Measurements from ENCODE around the gene YPEL4. TPM values are rescaled to one million over a fixed set of nuclear protein-coding genes. Genes with fewer than 3 reads are reported as not detected.

The YPEL4 gene
- total RNA-seq, 4 donors from 2014 or later, result 1.1 to 1.7 TPM; not detected in 2

DNA sequence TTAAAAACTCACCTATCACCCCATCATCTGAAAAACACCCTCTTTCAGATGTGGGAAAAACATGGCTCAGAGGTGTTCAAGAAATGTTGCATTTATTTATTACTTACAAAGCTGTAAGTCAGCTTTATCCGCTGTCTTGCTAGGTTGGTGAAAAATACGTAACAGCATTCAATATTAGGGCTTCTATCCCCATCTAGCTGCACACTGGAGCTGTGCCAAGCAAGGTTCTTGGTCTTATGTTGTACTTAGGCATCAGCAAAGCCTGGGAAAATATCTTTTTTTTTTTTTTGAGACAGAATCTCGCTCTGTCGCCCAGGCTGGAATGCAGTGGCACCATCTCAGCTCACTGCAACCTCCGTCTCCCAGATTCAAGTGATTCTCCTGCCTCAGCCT is 44.7 kb downstream of the YPEL4 start:
- 92 to 94% methylated on average over 5 of the region's 5 CpGs for WGBS, 2 donors
- H3K36me3 ChIP-seq, result no peaks in the 10 kb centered on the region
- H3K27me3 ChIP-seq, result no peaks in the 10 kb centered on the region
- no peak for DNase-seq
- H3K9me3 ChIP-seq, result no peaks in the 10 kb centered on the region
- no peak overlapping the region for H3K4me3 ChIP-seq (replicated peaks in 1 of 3)
- intact Hi-C loops (cut with DNase I), result no loop called here
- H3K4me1 ChIP-seq, result no peaks in the 10 kb centered on the region
- TF ChIP-seq CTCF (IDR thresholded peaks at IDR 0.05) (no peak), POLR2A (IDR thresholded peaks at IDR 0.05) (no peak)
- no peak overlapping the region for H3K27ac ChIP-seq

DNA sequence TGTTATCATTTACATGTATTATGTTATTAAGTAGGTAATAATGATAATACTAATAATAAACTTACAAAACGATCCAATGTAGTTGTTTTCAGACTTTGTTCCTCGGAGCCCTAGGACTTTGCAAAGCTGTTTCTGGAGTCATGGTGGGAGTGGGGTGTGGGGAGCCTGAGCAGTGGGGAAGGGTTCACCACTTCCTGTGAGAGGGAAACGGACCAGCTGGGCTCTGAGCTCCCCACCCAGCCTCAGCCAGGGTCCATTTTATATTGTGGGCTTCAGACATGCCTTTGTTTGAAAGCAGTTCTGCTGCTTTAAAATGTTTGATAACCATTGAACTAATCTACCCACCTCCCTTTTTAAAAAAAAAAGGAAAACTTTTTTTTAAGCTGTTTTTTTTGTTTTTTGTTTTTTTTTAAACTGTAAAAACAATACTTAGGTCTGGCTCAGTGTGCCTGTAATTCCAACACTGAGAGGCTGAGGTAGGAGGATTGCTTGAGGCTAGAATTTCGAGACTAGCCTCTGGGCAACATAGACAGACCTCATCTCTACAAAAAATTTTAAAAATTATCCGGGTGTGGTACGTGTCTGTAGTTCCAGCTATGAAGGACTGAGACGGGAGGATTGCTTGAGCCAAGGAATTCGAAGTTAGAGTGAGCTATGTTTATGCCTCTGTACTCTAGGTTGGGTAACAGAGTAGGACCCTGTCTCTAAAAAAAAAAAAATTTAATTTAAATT is 45.2 kb downstream of the YPEL4 start:
- no peaks in the 10 kb centered on the region for H3K27me3 ChIP-seq
- no peak overlapping the region for H3K27ac ChIP-seq
- TF ChIP-seq POLR2A (IDR thresholded peaks at IDR 0.05) (no peak), CTCF (IDR thresholded peaks at IDR 0.05) (no peak)
- 70 to 74% methylated on average over 8 of the region's 8 CpGs for WGBS, 2 donors
- intact Hi-C loops (cut with DNase I), result no loop called here
- H3K4me3 ChIP-seq (replicated peaks in 1 of 3), result no peak overlapping the region
- no peaks in the 10 kb centered on the region for H3K4me1 ChIP-seq
- no peaks in the 10 kb centered on the region for H3K9me3 ChIP-seq
- no peak for DNase-seq
- H3K36me3 ChIP-seq, result no peaks in the 10 kb centered on the region

GRCh38 chr11:57601297-57601696 is 48.4 kb downstream of the YPEL4 start:
- no peak for DNase-seq
- intact Hi-C loops (cut with DNase I), result no loop called here
- H3K36me3 ChIP-seq, result no peaks in the 10 kb centered on the region
- no peak overlapping the region for H3K27ac ChIP-seq
- 83 to 87% methylated on average over 3 of the region's 3 CpGs for WGBS, 2 donors
- H3K27me3 ChIP-seq, result no peaks in the 10 kb centered on the region
- TF ChIP-seq CTCF (IDR thresholded peaks at IDR 0.05), result no peak
- no peak for TF ChIP-seq POLR2A (IDR thresholded peaks at IDR 0.05)
- H3K4me1 ChIP-seq, result peaks cover 6 to 19% of the 10 kb centered on the region in 2 donors
- no peaks in the 10 kb centered on the region for H3K9me3 ChIP-seq
- no peak overlapping the region for H3K4me3 ChIP-seq (replicated peaks in 1 of 3)

DNA sequence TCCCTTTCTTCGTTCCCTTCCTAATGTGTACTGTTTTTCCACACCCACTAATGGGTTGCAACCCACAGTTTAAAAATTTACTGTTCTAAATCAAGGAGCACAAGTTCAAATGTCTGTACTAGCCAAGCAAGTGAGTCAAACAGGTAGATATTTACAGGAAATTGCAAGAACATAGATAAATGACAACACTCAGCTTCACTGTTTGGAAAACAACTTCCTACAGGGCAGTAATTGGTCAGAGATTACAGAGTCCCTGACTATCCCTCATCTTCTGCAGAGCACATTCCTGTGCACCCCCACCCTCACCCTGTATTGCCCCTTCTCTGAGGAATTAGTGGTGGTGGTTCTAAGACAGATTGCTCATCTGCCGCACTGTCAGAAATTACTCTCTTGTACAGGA is 50.3 kb downstream of the YPEL4 start:
- no peak for TF ChIP-seq CTCF (IDR thresholded peaks at IDR 0.05)
- TF ChIP-seq POLR2A (IDR thresholded peaks at IDR 0.05), result no peak
- no peak for DNase-seq
- Histone ChIP-seq H3K9me3 (no peaks in the 10 kb centered on the region), H3K4me3 (replicated peaks in 1 of 3) (no peak overlapping the region), H3K36me3 (no peaks in the 10 kb centered on the region), H3K27ac (peak overlapping the region in 1 of 3 donors; percentile 91), H3K27me3 (no peaks in the 10 kb centered on the region), H3K4me1 (peaks cover 6 to 19% of the 10 kb centered on the region in 2 donors)
- WGBS, 2 donors, result 27 to 60% methylated on average over 2 of the region's 2 CpGs
- intact Hi-C loops (cut with DNase I), result no loop called here

- no peak for DNase-seq
Observed at GRCh38 chr11:57598831-57599155, 50.9 kb downstream of the YPEL4 start.

More at GRCh38 chr11:57598831-57599155, 50.9 kb downstream of the YPEL4 start:
- Histone ChIP-seq H3K36me3 (no peaks in the 10 kb centered on the region), H3K9me3 (no peaks in the 10 kb centered on the region), H3K4me1 (peaks cover 11 to 24% of the 10 kb centered on the region in 2 donors), H3K27me3 (no peaks in the 10 kb centered on the region), H3K4me3 (replicated peaks in 1 of 3) (peak overlapping the region in 1 of 3 donors; percentile 57), H3K27ac (peak overlapping the region in 2 of 3 donors; percentile 87 to 91)
- intact Hi-C loops (cut with DNase I), result no loop called here
- TF ChIP-seq CTCF (IDR thresholded peaks at IDR 0.05), result no peak
- TF ChIP-seq POLR2A (IDR thresholded peaks at IDR 0.05), result no peak
- WGBS, 2 donors, result 59 to 72% methylated on average over 5 of the region's 5 CpGs
